Inferior parietal cortex (tissue), 1 donor: Measurements from ENCODE around the gene NEU2.

ENCODE experiments used
- DNase-seq: peaks from one replicate; pipeline ENCODE4 v3.0.0-alpha.2; 2016; ENCODE audit errors: extremely low spot score

Gene NEU2

DNA sequence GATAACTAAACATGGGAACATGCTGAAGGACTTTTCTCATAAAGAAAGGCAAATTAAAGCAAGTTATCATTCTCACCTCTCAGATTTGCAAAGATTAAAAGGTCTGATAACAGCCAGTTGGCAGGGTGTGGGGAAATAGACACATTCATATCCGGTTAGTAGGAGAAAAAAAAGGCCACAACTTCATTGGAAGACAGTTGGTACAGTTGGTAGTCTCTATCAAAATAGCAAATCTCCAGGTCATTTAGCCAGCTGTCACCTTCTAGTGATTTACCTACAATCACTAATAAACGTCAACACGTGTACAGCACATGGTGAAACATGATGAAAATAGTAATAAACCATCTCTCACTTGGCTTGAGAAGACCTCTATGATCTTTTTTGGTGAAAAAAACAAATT is 44.3 kb downstream of the NEU2 start:
- no peak for DNase-seq

DNA sequence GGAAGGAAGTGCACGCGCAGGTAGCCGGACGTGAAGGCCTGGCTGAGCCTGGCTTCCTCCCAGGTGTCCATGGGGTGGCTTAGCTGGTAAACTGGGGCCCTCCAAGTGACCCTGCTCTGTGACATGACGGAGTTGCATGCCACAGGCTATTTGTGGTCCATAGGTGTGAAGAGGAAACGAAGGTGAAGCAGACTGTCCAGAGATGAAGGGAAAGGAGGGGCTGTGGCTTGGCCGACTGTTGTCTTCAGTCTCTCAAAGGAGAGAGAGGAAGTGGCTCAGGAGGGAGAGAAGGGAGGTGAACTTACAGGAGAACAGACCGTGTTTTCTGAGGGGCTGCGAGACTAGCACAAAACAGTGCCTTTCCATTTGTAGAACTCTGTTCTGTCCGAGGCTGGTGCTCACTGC is 47.0 kb downstream of the NEU2 start:
- no peak for DNase-seq

DNA sequence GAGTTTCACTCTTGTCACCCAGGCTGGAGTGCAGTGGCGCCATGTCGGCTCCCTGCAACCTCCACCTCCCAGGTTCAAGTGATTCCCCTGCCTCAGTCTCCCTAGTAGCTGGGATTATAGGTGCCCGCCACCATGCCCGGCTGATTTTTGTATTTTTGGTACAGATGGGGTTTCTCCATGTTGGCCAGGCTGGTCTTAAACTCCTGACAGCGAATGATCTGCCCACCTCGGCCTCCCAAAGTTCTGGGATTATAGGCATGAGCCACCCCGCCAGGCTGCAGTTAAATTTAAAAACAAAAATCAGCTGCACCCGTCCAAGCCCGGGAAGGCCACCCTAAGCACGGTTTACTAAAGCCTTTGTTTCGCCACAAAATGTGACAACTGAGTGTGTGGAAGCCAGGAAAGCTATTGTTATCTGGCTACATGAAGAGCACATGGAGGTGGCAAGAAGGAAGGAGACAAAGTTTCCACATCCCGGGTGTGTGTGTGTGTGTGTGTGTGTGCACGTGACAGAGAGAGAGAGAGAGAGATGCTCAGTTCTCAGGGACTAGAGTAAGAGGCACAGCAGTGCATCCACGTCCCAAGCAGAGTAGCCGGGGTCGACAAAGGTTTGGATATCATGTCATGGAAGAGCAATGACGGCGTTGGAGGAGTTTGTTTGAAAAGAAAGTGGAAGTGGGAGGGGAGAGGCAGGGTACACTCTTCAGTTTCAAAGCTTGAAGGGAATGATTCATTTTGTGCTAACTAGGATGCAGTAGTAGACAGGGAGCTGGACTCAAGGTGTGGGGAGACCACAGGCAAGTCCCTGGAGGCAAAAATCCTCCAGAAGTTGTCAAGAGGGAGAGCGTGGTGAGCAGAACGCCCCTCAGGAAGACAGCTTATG is 47.7 kb downstream of the NEU2 start:
- no peak for DNase-seq

GRCh38 chr2:233080836-233081229 is 48.4 kb downstream of the NEU2 start:
- no peak for DNase-seq

GRCh38 chr2:233081232-233081730 is 48.8 kb downstream of the NEU2 start:
- no peak for DNase-seq

DNA sequence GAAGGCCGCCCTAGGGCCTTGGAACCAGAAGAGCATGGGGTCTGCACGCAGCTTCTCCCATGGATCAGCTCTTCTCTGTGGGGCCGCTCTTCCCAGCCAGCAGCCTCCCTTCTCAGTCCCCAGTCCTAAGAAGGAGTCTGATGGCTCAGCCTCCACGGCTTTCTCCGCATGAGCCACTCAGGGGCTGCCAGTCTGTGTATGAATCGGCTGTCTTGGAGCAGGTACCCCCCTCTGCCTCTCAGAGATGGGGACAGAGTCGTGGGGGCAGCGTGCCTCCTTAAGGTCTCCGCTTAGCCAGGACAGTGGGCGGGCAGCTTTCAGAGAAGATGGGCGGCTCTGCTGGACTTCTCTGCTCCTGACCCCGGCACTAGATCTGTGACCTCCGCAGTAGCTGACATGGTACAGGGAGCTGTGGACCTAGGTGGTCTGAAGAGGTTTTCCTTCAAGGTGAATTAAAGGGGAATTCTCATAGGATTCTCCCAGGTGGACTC is 49.3 kb downstream of the NEU2 start:
- no peak for DNase-seq

GRCh38 chr2:233082222-233082930 is 49.9 kb downstream of the NEU2 start:
- no peak for DNase-seq

DNA sequence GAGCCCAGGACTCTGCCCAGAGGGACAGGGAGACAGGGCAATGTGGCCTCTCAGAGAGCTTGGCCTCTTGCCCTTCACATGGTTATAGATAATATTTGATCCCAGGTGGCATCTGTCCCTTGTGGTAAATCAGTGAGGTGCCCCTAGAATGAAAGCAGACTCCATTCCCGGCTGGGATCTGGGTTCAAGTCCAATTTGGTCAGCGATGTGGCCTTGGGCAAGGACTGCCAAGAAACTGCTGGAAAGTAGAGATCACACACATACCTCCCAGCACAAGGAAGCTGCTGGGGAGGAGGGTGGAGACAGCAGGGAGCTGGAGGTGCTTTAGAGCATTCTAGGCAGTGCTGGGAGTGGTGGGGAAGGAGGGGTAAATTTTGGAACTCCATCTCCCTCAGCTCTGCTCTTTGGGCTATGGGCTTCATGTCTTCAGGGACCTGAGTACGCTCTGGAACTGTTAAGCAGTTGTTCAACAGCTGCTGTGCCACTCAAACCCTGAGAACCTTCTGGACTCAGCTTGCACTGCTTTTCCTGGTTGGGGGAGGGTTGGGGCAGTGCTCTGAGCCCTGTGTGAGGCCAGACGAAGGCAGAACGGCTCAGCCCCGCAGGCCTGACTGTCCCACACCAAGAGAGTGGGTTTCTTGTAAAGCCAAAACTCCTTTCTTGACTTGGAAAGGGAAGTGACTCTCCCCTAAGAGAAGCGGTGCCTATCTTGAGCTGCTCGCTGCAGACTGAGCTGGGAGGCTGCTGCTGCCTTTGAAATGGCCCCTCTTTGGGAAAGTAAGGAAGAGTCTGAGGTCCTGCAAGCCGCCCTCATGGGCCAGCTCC is 50.7 kb downstream of the NEU2 start:
- DNase-seq = no peak

- DNase-seq = no peak
Observed at GRCh38 chr2:233083782-233084181, 51.3 kb downstream of the NEU2 start.

GRCh38 chr2:233084488-233084887 is 52.0 kb downstream of the NEU2 start:
- DNase-seq = no peak
